ENCODE data around the gene SMURF1.

Gene SMURF1

GRCh38 chr7:99096124-99096887 is 47.6 kb downstream of the SMURF1 start:
- DNase-seq, result no peak

GRCh38 chr7:99095698-99096097 is 48.2 kb downstream of the SMURF1 start:
- no peak for DNase-seq

- no peak for DNase-seq
Observed at GRCh38 chr7:99094401-99094800, 49.5 kb downstream of the SMURF1 start.

- DNase-seq, result no peak
Observed at GRCh38 chr7:99092064-99092720, 51.7 kb downstream of the SMURF1 start.

- no peak for DNase-seq
Observed at GRCh38 chr7:99090771-99091542, 53.0 kb downstream of the SMURF1 start.

GRCh38 chr7:99089914-99090629 is 53.8 kb downstream of the SMURF1 start:
- DNase-seq, result no peak

GRCh38 chr7:99086944-99087343 is 57.0 kb downstream of the SMURF1 start:
- DNase-seq, result no peak

- no peak for DNase-seq
Observed at GRCh38 chr7:99086532-99086931, 57.4 kb downstream of the SMURF1 start.

GRCh38 chr7:99083733-99084132 is 60.2 kb downstream of the SMURF1 start:
- no peak for DNase-seq

GRCh38 chr7:99083068-99083651 is 60.7 kb downstream of the SMURF1 start:
- DNase-seq, result no peak

GRCh38 chr7:99080679-99081078 is 63.2 kb downstream of the SMURF1 start:
- DNase-seq, result no peak

GRCh38 chr7:99079104-99079503 is 64.8 kb downstream of the SMURF1 start:
- DNase-seq, result no peak

GRCh38 chr7:99078416-99078815 is 65.5 kb downstream of the SMURF1 start:
- DNase-seq, result no peak

GRCh38 chr7:99076615-99077014 is 67.3 kb downstream of the SMURF1 start:
- DNase-seq, result no peak

GRCh38 chr7:99073839-99074446 is 70.0 kb downstream of the SMURF1 start:
- DNase-seq, result no peak

GRCh38 chr7:99072126-99072525 is 71.8 kb downstream of the SMURF1 start:
- no peak for DNase-seq

GRCh38 chr7:99070361-99070760 is 73.5 kb downstream of the SMURF1 start:
- DNase-seq, result no peak

- DNase-seq, result no peak
Observed at GRCh38 chr7:99061001-99061776, 82.7 kb downstream of the SMURF1 start.

- no peak for DNase-seq
Observed at GRCh38 chr7:99054781-99055180, 89.1 kb downstream of the SMURF1 start.

GRCh38 chr7:99050971-99051370 is 92.9 kb downstream of the SMURF1 start:
- DNase-seq, result no peak

GRCh38 chr7:99047526-99048077 is 96.3 kb downstream of the SMURF1 start:
- no peak for DNase-seq

All from GOT3 (cell line).